ENCODE data around the gene BCL2L14.
"Not testable (repeated sequence)": the region's sequence is repeated elsewhere in the genome, so short reads cannot be mapped to it uniquely, and the experiment has no call there.

BCL2L14 gene

GRCh38 chr12:12144531-12144930 lies 73.8 kb downstream of the BCL2L14 start:
- POLR2A ChIA-PET; CTCF ChIA-PET; H3K27ac ChIP-seq (ENCODE audit: extremely low read depth, low read depth, low read length); H3K4me3 ChIP-seq (ENCODE audit: low read depth, low read length); H3K4me1 ChIP-seq (ENCODE audit: control insufficient read depth, insufficient read depth, low read length); H3K9me3 ChIP-seq (ENCODE audit: control insufficient read depth, insufficient read depth, low read depth, low read length): not testable (repeated sequence)
- H3K36me3 ChIP-seq (ENCODE audit: control insufficient read depth in 2 of 2, insufficient read depth in 1 of 2, low read length in 2 of 2), result peaks cover 29 to 33% of the 10 kb centered on the region in 2 experiments
- peak; percentile 94 for TF ChIP-seq ZNF146 (tag by site-specific recombination; IDR thresholded peaks at IDR 0.05)
- peak; percentile 40; the same call in 1 of the 2 replicates for TF ChIP-seq ZNF580 (tag by site-specific recombination; IDR thresholded peaks at IDR 0.05)

DNA sequence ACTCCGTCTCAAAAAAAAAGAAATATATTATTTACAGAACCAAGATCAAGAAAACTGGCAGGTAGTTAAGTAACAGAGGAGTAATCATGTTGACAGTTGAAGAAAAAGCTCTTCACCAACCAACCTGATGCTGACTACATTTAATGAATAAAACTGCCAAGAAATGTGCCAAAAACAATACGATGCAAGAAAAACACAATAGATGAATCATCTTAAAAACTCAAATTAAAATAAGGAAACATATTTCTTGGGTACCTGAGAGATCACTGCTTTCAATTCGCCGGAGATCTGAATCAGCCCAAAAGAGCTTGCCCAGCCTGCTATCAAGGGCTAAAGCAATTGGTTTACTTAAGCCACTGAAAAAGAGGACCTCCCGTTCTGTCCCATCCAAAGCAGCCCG lies 76.4 kb downstream of the BCL2L14 start:
- TF ChIP-seq ZSCAN30 (tag by site-specific recombination; IDR thresholded peaks at IDR 0.05), result no peak
- TF ChIP-seq ZNF274 (IDR thresholded peaks at IDR 0.05; ENCODE audit: low read length), result no peak
- TF ChIP-seq ZNF274 (tag by site-specific recombination; IDR thresholded peaks at IDR 0.05; ENCODE audit: borderline replicate concordance), result no peak
- TF ChIP-seq ZNF621 (tag by site-specific recombination; IDR thresholded peaks at IDR 0.05), result no peak
- TF ChIP-seq GLI2 (tag by site-specific recombination; IDR thresholded peaks at IDR 0.05; ENCODE audit: borderline replicate concordance, low read depth), result no peak
- TF ChIP-seq ZNF843 (tag by site-specific recombination; IDR thresholded peaks at IDR 0.05), result no peak
- TF ChIP-seq ZNF155 (tag by site-specific recombination; IDR thresholded peaks at IDR 0.05), result no peak
- TF ChIP-seq ZNF37A (tag by site-specific recombination; IDR thresholded peaks at IDR 0.05), result no peak
- TF ChIP-seq ZNF302 (tag by site-specific recombination; IDR thresholded peaks at IDR 0.05; ENCODE audit: low read depth), result no peak
- no peak for TF ChIP-seq ZBTB48 (tag by site-specific recombination; IDR thresholded peaks at IDR 0.05)
- no peak for TF ChIP-seq MZF1 (tag by site-specific recombination; IDR thresholded peaks at IDR 0.05; ENCODE audit: borderline replicate concordance)
- TF ChIP-seq ZNF777 (tag by site-specific recombination; IDR thresholded peaks at IDR 0.05; ENCODE audit: borderline replicate concordance), result no peak
- no peak for TF ChIP-seq ZNF148 (tag by site-specific recombination; IDR thresholded peaks at IDR 0.05; ENCODE audit: borderline replicate concordance)
- TF ChIP-seq SP7 (tag by site-specific recombination; IDR thresholded peaks at IDR 0.05), result no peak
- POLR2A ChIA-PET, result no interaction called here
- no peaks in the 10 kb centered on the region for H3K4me1 ChIP-seq (ENCODE audit: control insufficient read depth, insufficient read depth, low read length)
- no peaks in the 10 kb centered on the region for H3K9me3 ChIP-seq (ENCODE audit: control insufficient read depth, insufficient read depth, low read depth, low read length)
- H3K36me3 ChIP-seq (ENCODE audit: control insufficient read depth in 2 of 2, insufficient read depth in 1 of 2, low read length in 2 of 2), result peaks cover 22 to 39% of the 10 kb centered on the region in 2 experiments
- no peak overlapping the region for H3K27ac ChIP-seq (ENCODE audit: extremely low read depth, low read depth, low read length)
- no peak overlapping the region for H3K4me3 ChIP-seq (ENCODE audit: low read depth, low read length)
- CTCF ChIA-PET, result interaction anchor here (0.6 kb wide), 1 partner anchor 114 kb away, joined by 3 read pairs; no protein-coding TSS in a partner anchor
